ENCODE data around the gene ZMYND8.

DNA sequence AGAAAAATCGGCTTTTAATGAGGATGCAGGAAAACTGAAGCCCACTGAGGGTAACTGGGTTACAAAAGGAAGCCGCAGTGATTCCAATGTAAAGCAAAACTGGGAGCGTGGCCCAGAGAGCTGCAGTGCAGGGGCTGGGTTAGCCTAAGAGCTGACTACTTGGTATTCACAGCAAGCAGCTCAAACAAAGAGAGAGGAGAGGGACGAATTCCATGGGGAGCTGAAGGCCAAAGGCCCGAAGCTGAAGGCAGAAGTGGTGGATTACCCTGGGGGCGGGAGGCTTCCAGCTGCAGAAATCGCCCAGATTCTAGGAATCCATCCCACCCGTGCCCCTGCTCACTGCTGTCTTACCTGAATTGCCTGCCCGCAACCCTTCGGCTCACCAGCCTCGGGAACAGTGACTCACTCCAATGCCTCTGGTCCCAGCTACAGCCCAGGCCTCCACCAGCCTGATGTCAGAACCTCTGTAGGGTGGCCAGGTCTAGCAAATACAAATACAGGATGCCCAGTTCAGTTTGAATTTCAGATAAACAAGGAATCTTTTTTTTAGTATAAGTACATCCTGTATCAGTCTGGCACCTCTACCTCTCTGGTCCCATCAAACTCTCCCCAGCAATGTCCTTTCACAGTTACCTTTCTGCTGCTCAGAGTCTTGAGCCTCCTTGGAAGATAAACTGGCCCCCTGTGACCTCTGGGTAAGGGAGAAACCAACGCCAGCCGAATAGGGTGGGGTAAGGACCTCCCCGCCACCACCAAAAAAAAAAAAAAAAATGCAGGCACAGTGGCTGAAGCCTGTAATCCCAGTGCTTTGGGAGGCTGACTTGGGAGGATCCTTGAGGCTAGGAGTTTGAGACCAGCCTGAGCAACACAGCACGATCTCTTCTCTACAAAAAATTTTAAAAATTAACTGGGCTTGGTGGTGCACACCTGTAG is 14.6 kb upstream of the ZMYND8 start:
- TF ChIP-seq POLR2AphosphoS5 (IDR thresholded peaks at IDR 0.05; ENCODE audit: low read depth, low read length) = no peak
- TF ChIP-seq, protein P1, sequence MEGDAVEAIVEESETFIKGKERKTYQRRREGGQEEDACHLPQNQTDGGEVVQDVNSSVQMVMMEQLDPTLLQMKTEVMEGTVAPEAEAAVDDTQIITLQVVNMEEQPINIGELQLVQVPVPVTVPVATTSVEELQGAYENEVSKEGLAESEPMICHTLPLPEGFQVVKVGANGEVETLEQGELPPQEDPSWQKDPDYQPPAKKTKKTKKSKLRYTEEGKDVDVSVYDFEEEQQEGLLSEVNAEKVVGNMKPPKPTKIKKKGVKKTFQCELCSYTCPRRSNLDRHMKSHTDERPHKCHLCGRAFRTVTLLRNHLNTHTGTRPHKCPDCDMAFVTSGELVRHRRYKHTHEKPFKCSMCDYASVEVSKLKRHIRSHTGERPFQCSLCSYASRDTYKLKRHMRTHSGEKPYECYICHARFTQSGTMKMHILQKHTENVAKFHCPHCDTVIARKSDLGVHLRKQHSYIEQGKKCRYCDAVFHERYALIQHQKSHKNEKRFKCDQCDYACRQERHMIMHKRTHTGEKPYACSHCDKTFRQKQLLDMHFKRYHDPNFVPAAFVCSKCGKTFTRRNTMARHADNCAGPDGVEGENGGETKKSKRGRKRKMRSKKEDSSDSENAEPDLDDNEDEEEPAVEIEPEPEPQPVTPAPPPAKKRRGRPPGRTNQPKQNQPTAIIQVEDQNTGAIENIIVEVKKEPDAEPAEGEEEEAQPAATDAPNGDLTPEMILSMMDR (IDR thresholded peaks at IDR 0.05) = no peak
- no peak for TF ChIP-seq SIN3A (IDR thresholded peaks at IDR 0.05; ENCODE audit: borderline replicate concordance, insufficient read depth, low read depth, low read length)
- TF ChIP-seq, protein P2, sequence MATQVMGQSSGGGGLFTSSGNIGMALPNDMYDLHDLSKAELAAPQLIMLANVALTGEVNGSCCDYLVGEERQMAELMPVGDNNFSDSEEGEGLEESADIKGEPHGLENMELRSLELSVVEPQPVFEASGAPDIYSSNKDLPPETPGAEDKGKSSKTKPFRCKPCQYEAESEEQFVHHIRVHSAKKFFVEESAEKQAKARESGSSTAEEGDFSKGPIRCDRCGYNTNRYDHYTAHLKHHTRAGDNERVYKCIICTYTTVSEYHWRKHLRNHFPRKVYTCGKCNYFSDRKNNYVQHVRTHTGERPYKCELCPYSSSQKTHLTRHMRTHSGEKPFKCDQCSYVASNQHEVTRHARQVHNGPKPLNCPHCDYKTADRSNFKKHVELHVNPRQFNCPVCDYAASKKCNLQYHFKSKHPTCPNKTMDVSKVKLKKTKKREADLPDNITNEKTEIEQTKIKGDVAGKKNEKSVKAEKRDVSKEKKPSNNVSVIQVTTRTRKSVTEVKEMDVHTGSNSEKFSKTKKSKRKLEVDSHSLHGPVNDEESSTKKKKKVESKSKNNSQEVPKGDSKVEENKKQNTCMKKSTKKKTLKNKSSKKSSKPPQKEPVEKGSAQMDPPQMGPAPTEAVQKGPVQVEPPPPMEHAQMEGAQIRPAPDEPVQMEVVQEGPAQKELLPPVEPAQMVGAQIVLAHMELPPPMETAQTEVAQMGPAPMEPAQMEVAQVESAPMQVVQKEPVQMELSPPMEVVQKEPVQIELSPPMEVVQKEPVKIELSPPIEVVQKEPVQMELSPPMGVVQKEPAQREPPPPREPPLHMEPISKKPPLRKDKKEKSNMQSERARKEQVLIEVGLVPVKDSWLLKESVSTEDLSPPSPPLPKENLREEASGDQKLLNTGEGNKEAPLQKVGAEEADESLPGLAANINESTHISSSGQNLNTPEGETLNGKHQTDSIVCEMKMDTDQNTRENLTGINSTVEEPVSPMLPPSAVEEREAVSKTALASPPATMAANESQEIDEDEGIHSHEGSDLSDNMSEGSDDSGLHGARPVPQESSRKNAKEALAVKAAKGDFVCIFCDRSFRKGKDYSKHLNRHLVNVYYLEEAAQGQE (IDR thresholded peaks at IDR 0.05; ENCODE audit: insufficient read depth in 1 of 2, low read depth in 2 of 2, low read length in 1 of 2) = no peak

All from Panc1 (cell line).